Measurements from ENCODE around the gene NCKAP5. TPM values are rescaled to one million over a fixed set of nuclear protein-coding genes. Genes with fewer than 3 reads are reported as not detected.

NCKAP5 gene
- total RNA-seq (2014; rRNA removed; shearing (Covaris generic)): 0.03 TPM in 1 of 2 replicates, not detected in the other

DNA sequence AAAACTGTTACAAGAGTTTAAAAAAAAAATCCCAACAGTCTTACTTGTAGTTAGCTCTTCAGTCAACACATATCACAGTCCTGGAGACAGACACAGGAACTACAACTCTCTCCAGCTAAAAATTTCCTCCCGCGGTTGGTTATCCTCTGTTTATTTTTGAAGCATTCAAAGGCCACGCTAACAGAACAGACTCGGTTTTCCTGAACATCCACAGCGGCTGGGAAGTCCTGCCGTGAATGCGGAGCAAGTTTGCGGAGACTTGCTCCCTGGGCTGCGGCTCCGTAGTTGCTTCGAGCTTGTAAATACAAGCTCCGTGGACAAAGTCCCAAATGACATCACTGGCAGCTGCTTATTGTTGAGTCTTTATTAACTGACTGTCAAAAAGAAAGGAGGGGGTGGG lies at the start of gene NCKAP5:
TSS of gene NCKAP5 (minus strand) at position 292 of the 400 bp plus-strand sequence. CDS start 50,937 bp downstream, outside the sequence.
- peak; percentile 13 for DNase-seq (ENCODE audit: low spot score)

GRCh38 chr2:133609664-133610063 lies 41.4 kb upstream of the NCKAP5 start:
- no peak for DNase-seq (ENCODE audit: low spot score)

- DNase-seq (ENCODE audit: low spot score): no peak
Measured at GRCh38 chr2:133608291-133608690, 40.0 kb upstream of the NCKAP5 start.

- no peak for DNase-seq (ENCODE audit: low spot score)
Measured at GRCh38 chr2:133607679-133608078, 39.4 kb upstream of the NCKAP5 start.

- DNase-seq (ENCODE audit: low spot score): no peak
Measured at GRCh38 chr2:133606616-133607015, 38.4 kb upstream of the NCKAP5 start.

DNA sequence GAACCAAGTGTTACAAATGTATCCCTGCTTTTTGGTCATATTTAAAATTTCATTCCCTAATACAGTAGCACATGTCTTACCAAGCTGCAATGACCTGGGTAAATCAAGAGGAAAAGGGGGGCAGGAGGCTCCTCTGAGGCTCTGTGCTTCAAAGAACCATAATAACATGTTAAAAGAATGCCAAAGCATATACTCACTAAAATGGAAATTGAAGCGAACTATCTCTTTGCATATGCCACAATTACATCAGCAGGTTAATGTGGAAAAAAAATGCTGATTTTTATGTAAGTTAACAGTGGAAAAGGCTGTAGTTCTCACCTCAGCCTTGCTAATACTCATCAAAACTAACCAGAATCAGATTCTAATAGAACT lies 37.5 kb upstream of the NCKAP5 start:
- DNase-seq (ENCODE audit: low spot score): no peak

DNA sequence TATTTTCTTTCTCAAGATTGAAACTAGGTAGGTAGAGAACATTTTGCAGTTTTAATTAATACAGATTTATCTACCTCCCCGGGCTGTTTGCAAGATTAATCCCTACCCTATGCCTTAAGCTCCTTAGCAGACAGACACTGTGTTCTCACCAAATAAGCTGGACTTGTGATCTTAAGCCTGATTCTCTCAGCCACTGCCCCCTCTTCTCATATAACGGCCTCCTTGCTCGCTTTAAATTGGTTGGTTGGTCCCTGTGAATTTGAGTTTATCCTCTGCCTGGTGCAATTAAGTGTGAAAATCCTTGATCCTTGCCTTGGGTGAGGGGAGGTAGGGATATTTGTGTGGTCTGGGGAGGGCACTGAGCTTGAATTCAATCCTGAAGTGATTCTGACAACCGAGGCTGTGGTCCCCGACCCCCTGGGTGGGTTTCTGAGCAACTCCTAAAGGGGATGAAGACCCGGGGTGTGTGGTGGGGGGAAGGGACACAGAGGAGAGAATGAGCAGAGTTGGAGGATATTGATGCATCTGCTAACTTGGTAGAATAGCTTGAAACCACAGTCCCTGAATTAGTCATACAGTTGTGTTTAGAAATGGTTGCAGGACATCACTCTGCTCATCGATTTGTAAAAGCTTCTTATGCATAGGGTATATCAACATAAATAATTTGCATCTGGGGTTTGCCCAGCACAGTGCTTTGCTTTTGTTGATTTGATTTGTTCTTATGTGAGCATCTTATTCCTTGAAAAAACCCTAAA lies 36.9 kb upstream of the NCKAP5 start:
- no peak for DNase-seq (ENCODE audit: low spot score)

DNA sequence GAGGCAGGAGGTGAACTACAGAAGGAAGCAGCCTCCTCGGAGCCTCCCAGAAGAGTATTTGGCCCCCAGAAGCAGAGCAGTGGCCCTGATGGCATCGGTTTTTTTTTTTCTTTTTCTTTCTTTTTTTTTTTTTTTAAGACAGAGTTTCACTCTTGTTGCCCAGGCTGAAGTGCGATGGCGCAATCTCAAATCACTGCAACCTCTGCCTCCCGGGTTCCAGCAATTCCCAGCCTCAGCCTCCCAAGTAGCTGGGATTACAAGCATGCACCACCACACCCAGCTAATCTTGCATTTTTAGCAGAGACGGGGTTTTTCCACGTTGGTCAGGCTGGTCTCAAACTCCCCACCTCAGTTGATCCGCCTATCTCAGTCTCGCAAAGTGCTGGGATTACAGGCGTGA lies 34.8 kb upstream of the NCKAP5 start:
- no peak for DNase-seq (ENCODE audit: low spot score)

- no peak for DNase-seq (ENCODE audit: low spot score)
Measured at GRCh38 chr2:133602538-133602937, 34.3 kb upstream of the NCKAP5 start.

GRCh38 chr2:133600266-133600928 lies 32.1 kb upstream of the NCKAP5 start:
- no peak for DNase-seq (ENCODE audit: low spot score)

GRCh38 chr2:133599811-133600210 lies 31.5 kb upstream of the NCKAP5 start:
- no peak for DNase-seq (ENCODE audit: low spot score)

DNA sequence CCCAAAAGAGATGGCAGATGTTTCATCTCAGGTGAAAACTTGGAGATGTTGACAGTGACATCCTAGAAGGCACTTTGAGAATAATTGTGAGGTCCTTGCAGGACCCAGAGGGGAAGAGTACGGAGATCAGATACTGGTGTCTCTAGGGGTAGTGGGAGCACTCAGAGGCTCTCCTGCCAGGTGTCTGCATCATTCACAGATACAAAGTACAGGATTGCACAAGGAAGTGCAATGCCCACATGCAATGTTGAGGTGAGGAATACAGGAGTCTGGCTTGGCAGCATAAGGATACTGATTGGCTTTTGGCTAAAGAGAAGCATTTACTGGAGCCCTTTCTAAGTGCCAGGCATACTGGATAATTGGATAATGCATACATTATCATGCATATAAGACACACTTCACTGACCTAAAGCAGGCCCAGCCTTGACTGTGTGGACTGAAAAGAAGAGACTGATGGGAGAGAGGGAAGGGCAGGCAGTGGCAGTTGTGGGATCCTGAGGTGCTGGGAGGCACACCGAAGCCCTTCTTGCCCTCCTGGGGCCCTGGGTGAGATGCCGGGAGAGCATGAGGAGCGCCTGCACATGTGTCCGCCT lies 31.0 kb upstream of the NCKAP5 start:
- no peak for DNase-seq (ENCODE audit: low spot score)

GRCh38 chr2:133598769-133599168 lies 30.5 kb upstream of the NCKAP5 start:
- DNase-seq (ENCODE audit: low spot score): no peak

DNA sequence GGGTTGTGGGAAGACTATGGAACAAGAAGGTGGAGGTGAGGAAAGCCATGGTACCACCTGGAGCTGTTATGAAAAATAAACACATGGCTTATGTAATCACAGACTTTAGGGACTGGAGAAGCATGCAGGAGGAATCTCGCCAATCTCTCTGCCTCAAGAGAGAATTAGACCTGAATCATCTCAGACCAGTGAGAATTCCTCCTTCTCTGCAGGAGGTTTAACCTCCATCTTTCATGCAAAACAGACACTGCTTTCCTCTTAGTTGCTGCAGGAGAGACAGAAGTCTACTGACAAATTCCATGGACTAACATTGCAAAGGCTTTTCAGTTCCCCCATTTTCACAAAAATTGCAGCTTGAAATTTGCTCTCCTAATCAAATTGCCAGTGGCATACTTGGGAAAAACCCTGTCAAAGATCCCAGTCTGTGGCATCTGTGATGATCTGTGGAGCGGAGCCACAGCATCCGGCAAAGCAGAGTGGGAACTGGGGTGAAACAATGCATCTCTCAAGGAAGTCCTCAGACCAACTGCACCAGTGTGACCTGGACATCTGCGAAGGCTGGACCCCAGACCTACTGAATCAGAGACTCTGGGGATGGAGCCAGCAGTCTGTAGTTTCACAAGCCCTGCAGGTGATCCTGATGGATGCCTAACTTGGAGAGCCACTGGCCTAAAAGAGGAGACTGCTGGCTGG lies 28.6 kb upstream of the NCKAP5 start:
- no peak for DNase-seq (ENCODE audit: low spot score)

GRCh38 chr2:133591164-133591563 lies 22.9 kb upstream of the NCKAP5 start:
- DNase-seq (ENCODE audit: low spot score): no peak

GRCh38 chr2:133589456-133589855 lies 21.2 kb upstream of the NCKAP5 start:
- DNase-seq (ENCODE audit: low spot score): no peak

- DNase-seq (ENCODE audit: low spot score): no peak
Measured at GRCh38 chr2:133588144-133588543, 19.9 kb upstream of the NCKAP5 start.

DNA sequence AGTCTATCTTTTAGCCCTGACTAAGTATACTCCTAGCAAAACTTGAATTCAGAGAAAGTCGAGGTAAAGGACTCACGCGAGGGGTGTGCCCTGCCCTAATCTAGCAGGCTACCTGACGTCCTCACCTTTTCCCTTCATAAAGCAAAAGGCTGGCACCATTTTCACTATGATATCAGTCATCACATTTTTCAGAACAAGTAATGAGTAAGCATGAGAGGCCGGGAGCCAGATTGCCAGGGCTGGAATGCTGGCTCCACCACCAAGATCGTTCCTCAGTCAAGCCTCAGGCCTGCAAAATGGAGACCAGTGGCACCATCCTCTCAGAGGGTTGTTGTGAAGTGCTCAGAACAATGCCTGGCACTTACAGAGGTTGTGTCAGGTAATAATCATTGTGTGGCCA lies 18.7 kb upstream of the NCKAP5 start:
- no peak for DNase-seq (ENCODE audit: low spot score)

DNA sequence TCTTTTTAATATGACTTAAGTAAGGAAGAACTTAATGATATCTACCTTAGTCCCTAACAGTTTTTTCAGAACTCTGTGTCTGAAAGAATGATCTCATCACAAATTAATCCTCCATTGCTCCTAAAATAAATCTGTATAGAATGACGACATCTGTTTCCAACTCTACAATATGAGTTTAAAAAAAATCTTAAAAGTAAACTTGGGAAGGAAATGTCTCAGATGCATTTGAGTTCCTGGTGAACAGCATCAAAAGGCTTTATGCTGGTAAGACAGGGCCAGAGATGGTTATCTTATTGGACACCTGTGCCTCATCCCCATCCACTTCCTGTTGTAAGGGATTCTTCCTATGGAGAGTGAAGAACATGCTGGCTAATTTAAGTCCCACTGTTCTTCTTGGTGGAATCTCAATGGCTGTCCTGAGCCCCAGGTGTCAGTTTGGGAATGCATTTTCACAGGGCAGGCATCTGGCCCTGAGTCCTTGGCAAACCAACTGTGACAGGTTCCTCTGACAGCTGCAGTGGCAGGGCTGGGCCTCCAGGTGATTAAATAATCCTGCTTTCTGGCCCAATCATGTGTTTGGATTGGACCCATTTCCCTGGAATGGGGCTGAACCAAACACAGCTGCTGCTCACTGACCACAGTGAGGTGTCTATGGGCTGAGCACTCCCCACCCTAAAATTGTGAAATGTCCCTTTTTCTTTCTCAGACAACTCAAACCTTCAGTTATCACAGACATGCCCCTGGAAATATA lies 12.9 kb upstream of the NCKAP5 start:
- no peak for DNase-seq (ENCODE audit: low spot score)

- DNase-seq (ENCODE audit: low spot score): no peak
Measured at GRCh38 chr2:133579274-133579673, 11.0 kb upstream of the NCKAP5 start.

- no peak for DNase-seq (ENCODE audit: low spot score)
Measured at GRCh38 chr2:133576714-133577113, 8.5 kb upstream of the NCKAP5 start.

GRCh38 chr2:133574620-133575019 lies 6.4 kb upstream of the NCKAP5 start:
- no peak for DNase-seq (ENCODE audit: low spot score)
